Smooth muscle cell (in vitro differentiated cells): ENCODE results near the gene FKBP4. TPM values are rescaled to one million over a fixed set of nuclear protein-coding genes. Genes with fewer than 3 reads are reported as not detected.
A peak's percentile ranks its signal among the peaks of the same experiment; 100 is the strongest.

ENCODE experiments used
- DNase-seq: peaks from one replicate; lab custom pipeline; 2025; ENCODE audit not compliant: unreplicated experiment; lab: John Stamatoyannopoulos, UW
- H2AFZ ChIP-seq: fragments of 200-600 bp; sonication (generic); 2 replicates; pipeline ENCODE4 v1.6.0; 2016; ENCODE audit warnings: antibody characterized with exemption, low read depth, mild to moderate bottlenecking
- H3F3A ChIP-seq: fragments of 200-600 bp; sonication (generic); 2 replicates; pipeline ENCODE4 v1.6.0; 2017; ENCODE audit warnings: antibody characterized with exemption, low read depth
- H3K27ac ChIP-seq: fragments of 200-600 bp; sonication (generic); 2 replicates; pipeline ENCODE4 v1.5.1; 2016; ENCODE audit warnings: low read depth, mild to moderate bottlenecking
- H3K27me3 ChIP-seq: fragments of 200-600 bp; sonication (generic); 2 replicates; pipeline ENCODE4 v1.6.1; 2016; ENCODE audit warnings: low read depth, mild to moderate bottlenecking
- H3K36me3 ChIP-seq: fragments of 200-600 bp; sonication (generic); 2 replicates; pipeline ENCODE4 v1.5.1; 2016; ENCODE audit warnings: low read depth
- H3K4me1 ChIP-seq: fragments of 200-600 bp; sonication (generic); 2 replicates; pipeline ENCODE4 v1.5.1; 2016; ENCODE audit warnings: low read depth
- H3K4me2 ChIP-seq: fragments of 200-600 bp; sonication (generic); 2 replicates; pipeline ENCODE4 v1.6.0; 2016; ENCODE audit warnings: mild to moderate bottlenecking
- H3K4me3 ChIP-seq: fragments of 200-600 bp; sonication (generic); 2 replicates; pipeline ENCODE4 v1.5.1; 2016; ENCODE audit warnings: mild to moderate bottlenecking
- H3K79me2 ChIP-seq: fragments of 200-600 bp; sonication (generic); 2 replicates; pipeline ENCODE4 v1.6.0; 2016; ENCODE audit warnings: low read depth, mild to moderate bottlenecking
- H3K9ac ChIP-seq: fragments of 200-600 bp; sonication (generic); 2 replicates; pipeline ENCODE4 v1.6.0; 2016; ENCODE audit warnings: low read depth
- H3K9me3 ChIP-seq: fragments of 200-600 bp; sonication (generic); replicated peaks from 2 replicates; pipeline ENCODE4 v1.5.1; 2016; ENCODE audit warnings: low read depth
- H4K20me1 ChIP-seq: fragments of 200-600 bp; sonication (generic); 2 replicates; pipeline ENCODE4 v1.6.0; 2016; ENCODE audit warnings: low read depth
- CTCF ChIP-seq: fragments of 200-600 bp; sonication (generic); IDR thresholded peaks from 2 replicates; pipeline ENCODE4 v1.5.1; 2017; ENCODE audit warnings: borderline replicate concordance, mild to moderate bottlenecking, antibody characterized with exemption; ENCODE audit not compliant: insufficient read depth, poor library complexity, severe bottlenecking
- WGBS: methylation state at CpG from one replicate; pipeline ENCODE4 v1.1.7; 2016; ENCODE audit warnings: low lambda C conversion rate; 5-methylcytosine and 5-hydroxymethylcytosine counted together
- polyA plus RNA-seq: library from polyadenylated mRNA; unstranded; fragments of >200 nt; fragmentation: Nextera tagmentation; extraction: Ambion mirVana; gene quantifications from 2 replicates; pipeline ENCODE4 v1.2.1, GENCODE V29; 2016
- total RNA-seq: library from RNA; depleted of rRNA; stranded (reverse); fragments of >200 nt; gene quantifications from 2 replicates; pipeline ENCODE4 v1.2.3, GENCODE V29; 2014

The FKBP4 gene
- total and polyA plus RNA-seq, 2 experiments from 2014 or later = 19.0 to 32.6 TPM

GRCh38 chr12:2834581-2835491 is 40.1 kb downstream of the FKBP4 start, which contains the start of gene NRIP2:
NRIP2 (minus strand) TSS chr12:2835035; CDS start chr12:2834983, 52 bp downstream.
- Histone ChIP-seq H3K4me2 (peak within 1 kb of the TSS; percentile 51), H3K9me3 (no peaks in the 10 kb centered on the region), H3K9ac (no peak within 1 kb of the TSS), H3F3A (no peaks in the 10 kb centered on the region), H3K36me3 (no peaks in the 10 kb centered on the region), H3K79me2 (no peaks in the 10 kb centered on the region), H3K4me1 (peaks cover 11% of the 10 kb centered on the region), H3K4me3 (no peak within 1 kb of the TSS), H3K27me3 (no peaks in the 10 kb centered on the region), H3K27ac (no peak within 1 kb of the TSS), H4K20me1 (no peaks in the 10 kb centered on the region), H2AFZ (no peak within 1 kb of the TSS)
- no peak for TF ChIP-seq CTCF
- DNase-seq = peak; percentile 21
- WGBS = 59% methylated on average over 27 of the region's 32 CpGs

GRCh38 chr12:2835691-2836403 is 41.1 kb downstream of the FKBP4 start:
- Histone ChIP-seq H3K4me2 (no peak overlapping the region), H3K9me3 (no peaks in the 10 kb centered on the region), H4K20me1 (no peaks in the 10 kb centered on the region), H3K27me3 (no peaks in the 10 kb centered on the region), H3K9ac (no peak overlapping the region), H3K4me3 (no peak overlapping the region), H3K79me2 (no peaks in the 10 kb centered on the region), H3K27ac (no peak overlapping the region), H3K4me1 (peaks cover 11% of the 10 kb centered on the region), H3F3A (no peaks in the 10 kb centered on the region), H3K36me3 (no peaks in the 10 kb centered on the region), H2AFZ (no peak overlapping the region)
- TF ChIP-seq CTCF = no peak
- 86% methylated on average over 4 of the region's 4 CpGs for WGBS
- no peak for DNase-seq

- Histone ChIP-seq H4K20me1 (no peaks in the 10 kb centered on the region), H3K9me3 (no peaks in the 10 kb centered on the region), H3K36me3 (no peaks in the 10 kb centered on the region), H3K79me2 (no peaks in the 10 kb centered on the region), H3K4me3 (no peak overlapping the region), H3K9ac (no peak overlapping the region), H3K27ac (no peak overlapping the region), H3K4me2 (no peak overlapping the region), H3F3A (no peaks in the 10 kb centered on the region), H3K4me1 (peaks cover 11% of the 10 kb centered on the region), H2AFZ (no peak overlapping the region), H3K27me3 (no peaks in the 10 kb centered on the region)
- no peak for DNase-seq
- WGBS = 83% methylated on average over 8 of the region's 8 CpGs
- no peak for TF ChIP-seq CTCF
Measured at GRCh38 chr12:2836574-2836973, 41.8 kb downstream of the FKBP4 start.
